GM19438 (cell line): ENCODE data around the gene SBNO2.

Source experiments
- ATAC-seq: cut with Tn5 transposase; IDR thresholded peaks from one replicate; pipeline ENCODE4 v1.9.1; 2021; ENCODE audit warnings: low read depth; ENCODE audit not compliant: unreplicated experiment

The SBNO2 gene

DNA sequence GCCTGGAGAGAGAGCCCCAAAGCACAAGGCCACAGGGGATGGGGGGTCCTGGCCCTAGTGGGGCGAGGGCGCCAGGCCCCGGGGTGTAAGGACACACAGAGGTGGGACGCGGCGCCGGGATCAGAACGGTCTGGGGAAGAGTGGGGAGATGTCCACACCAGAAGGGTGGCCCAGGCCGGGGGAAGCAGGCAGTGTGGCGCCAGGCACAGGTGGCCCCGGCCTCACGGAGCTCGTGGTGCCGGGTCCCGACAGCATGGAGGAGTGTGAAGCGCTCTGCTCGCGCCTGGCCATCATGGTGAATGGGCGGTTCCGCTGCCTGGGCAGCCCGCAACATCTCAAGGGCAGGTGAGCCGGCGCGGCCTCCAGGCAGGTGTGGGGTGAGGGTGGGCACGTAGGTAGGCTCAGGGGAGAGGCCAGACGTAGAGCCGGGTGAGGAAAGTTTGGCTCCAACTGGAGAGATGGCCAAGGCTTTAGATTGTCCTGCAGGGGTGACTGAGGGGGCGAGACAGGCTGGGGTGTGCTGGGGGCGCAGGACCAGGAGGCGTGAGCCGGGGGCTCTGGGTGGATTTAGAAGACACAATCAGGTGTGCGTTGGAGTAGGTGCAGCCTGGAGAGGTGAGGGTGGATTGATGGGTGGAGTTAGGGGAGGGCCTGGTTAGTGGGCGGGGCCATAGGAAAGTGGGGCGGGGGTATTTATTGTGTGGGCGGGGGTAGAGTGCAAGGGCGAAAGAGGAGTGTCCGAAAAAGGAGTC is 110.0 kb downstream of the SBNO2 start:
- no peak for ATAC-seq

GRCh38 chr19:1063030-1063908 is 110.8 kb downstream of the SBNO2 start:
- ATAC-seq, result no peak

DNA sequence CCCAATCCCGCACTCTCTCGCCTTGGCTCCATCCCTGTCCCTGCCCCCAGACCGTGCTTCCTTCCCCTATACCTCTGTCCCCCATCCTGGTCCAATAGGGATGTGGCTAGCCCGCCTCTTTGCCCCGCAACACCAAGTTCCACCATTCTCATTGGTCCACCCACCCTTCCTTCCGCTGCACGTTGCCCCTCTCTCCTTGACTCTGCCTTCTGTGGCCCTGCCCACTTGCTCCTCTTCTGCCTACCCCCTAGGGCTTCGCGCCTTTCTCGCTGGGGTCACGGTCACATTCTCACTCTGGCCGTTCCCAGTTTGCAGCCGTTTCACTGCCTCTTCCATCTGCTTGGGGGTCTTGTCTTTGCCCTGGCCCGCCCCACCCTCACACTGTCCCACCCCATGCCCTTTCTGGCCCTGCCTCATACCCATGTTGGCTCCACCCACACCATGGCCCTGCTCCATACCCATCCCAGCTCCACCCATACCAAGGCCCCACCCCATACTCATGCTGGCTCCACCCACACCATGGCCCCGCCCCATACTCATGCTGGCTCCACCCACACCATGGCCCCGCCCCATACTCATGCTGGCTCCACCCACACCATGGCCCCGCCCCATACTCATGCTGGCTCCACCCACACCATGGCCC is 111.6 kb downstream of the SBNO2 start:
- ATAC-seq, result no peak

- ATAC-seq, result no peak
These were observed 112.1 kb downstream of the SBNO2 start for GRCh38 chr19:1061987-1062386.

DNA sequence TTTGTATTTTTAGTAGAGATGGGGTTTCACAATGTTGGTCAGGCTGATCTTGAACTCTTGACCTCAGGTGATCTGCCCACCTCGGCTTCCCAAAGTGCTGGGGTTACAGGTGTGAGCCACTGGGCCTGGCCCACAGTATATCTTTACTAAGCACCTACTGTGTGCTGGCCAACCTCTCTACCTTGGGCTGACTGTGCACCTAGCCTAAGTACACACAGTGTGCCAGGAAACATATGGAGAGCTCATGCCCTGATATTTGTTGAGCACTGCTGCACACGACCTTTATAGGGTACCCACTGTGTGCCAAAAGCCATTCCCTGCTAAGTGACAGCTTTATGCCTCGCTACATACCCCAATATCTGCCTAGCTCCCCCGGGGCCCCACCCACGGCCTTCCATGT is 113.4 kb downstream of the SBNO2 start:
- ATAC-seq, result no peak

- ATAC-seq, result no peak
These were observed 116.0 kb downstream of the SBNO2 start for GRCh38 chr19:1058112-1058511.
